ENCODE data around the gene TP73. TPM values are rescaled to one million over a fixed set of nuclear protein-coding genes. Genes with fewer than 3 reads are reported as not detected.
"Not testable (repeated sequence)": the region's sequence is repeated elsewhere in the genome, so short reads cannot be mapped to it uniquely, and the experiment has no call there.

TP73 gene
- total and polyA plus RNA-seq, 11 donors: 0.01 to 0.53 (median 0.15) TPM; not detected in 6

GRCh38 chr1:3746389-3746829 lies 94.1 kb downstream of the TP73 start:
- Histone ChIP-seq H3K27ac (peak overlapping the region in 11 of 12 donors; percentile 62 to 90 (median 83)), H3K9me3 (no peaks in the 10 kb centered on the region), H3K4me3 (peak overlapping the region; percentile 59 to 99 (median 83)), H3K4me1 (peaks cover 0 to 35% (median 17%) of the 10 kb centered on the region in 12 donors), H3K36me3 (peaks cover 0 to 19% (median 16%) of the 10 kb centered on the region in 9 donors), H3K27me3 (no peaks in the 10 kb centered on the region)
- 13 to 32% (median 21%) methylated on average over 29 to 35 of the region's 35 CpGs for WGBS, 4 donors
- TF ChIP-seq POLR2A (IDR thresholded peaks at IDR 0.05) (no peak), CTCF (IDR thresholded peaks at IDR 0.05) (no peak)
- peak in 4 of 5 donors; percentile 34 to 70 (median 58) for DNase-seq
- ATAC-seq: peak in 3 of 4 donors; percentile 50 to 61 (median 56)
- intact Hi-C loops (cut with DNase I): no loop called here

- TF ChIP-seq POLR2A (IDR thresholded peaks at IDR 0.05) (peak in 1 of 2 donors; percentile 76), CTCF (IDR thresholded peaks at IDR 0.05) (no peak)
- Histone ChIP-seq H3K27ac (peak overlapping the region in 11 of 12 donors; percentile 62 to 90 (median 83)), H3K9me3 (no peaks in the 10 kb centered on the region), H3K4me3 (peak overlapping the region; percentile 59 to 99 (median 83)), H3K27me3 (peaks cover 0 to 2% (median 0%) of the 10 kb centered on the region in 9 donors), H3K36me3 (peaks cover 0 to 14% (median 10%) of the 10 kb centered on the region in 9 donors), H3K4me1 (peaks cover 0 to 35% (median 17%) of the 10 kb centered on the region in 12 donors)
- DNase-seq (peak; percentile 89 to 96 (median 93)), ATAC-seq (peak; percentile 94 to 98 (median 94))
- intact Hi-C loops (cut with DNase I): no loop called here
- 1 to 3% (median 1%) methylated on average over 14 to 73 of the region's 73 CpGs for WGBS, 4 donors
These were observed 94.7 kb downstream of the TP73 start for GRCh38 chr1:3746830-3747521.

GRCh38 chr1:3747522-3747848 lies 95.2 kb downstream of the TP73 start:
- H3K9me3 ChIP-seq: no peaks in the 10 kb centered on the region
- DNase-seq (no peak), ATAC-seq (no peak)
- H3K4me1 ChIP-seq: peaks cover 0 to 35% (median 17%) of the 10 kb centered on the region in 12 donors
- intact Hi-C loops (cut with DNase I): no loop called here
- WGBS, 4 donors: 40 to 47% (median 43%) methylated on average over 6 of the region's 6 CpGs
- peak overlapping the region; percentile 59 to 99 (median 83) for H3K4me3 ChIP-seq
- peak overlapping the region in 11 of 12 donors; percentile 62 to 90 (median 83) for H3K27ac ChIP-seq
- H3K27me3 ChIP-seq: peaks cover 0 to 7% (median 0%) of the 10 kb centered on the region in 9 donors
- TF ChIP-seq CTCF (IDR thresholded peaks at IDR 0.05): no peak
- no peak for TF ChIP-seq POLR2A (IDR thresholded peaks at IDR 0.05)
- peaks cover 0 to 9% (median 5%) of the 10 kb centered on the region in 9 donors for H3K36me3 ChIP-seq

- Histone ChIP-seq H3K27me3 (peaks cover 0 to 10% (median 0%) of the 10 kb centered on the region in 9 donors), H3K4me3 (peak overlapping the region in 9 of 12 donors; percentile 74 to 99 (median 85)), H3K36me3 (peaks cover 0 to 4% (median 1%) of the 10 kb centered on the region in 9 donors), H3K27ac (peak overlapping the region in 2 of 12 donors; percentile 87 to 88), H3K9me3 (no peaks in the 10 kb centered on the region), H3K4me1 (peaks cover 0 to 35% (median 17%) of the 10 kb centered on the region in 12 donors)
- ATAC-seq (no peak), DNase-seq (peak in 1 of 5 donors; percentile 32)
- intact Hi-C loops (cut with DNase I): no loop called here
- TF ChIP-seq CTCF (IDR thresholded peaks at IDR 0.05) (no peak), POLR2A (IDR thresholded peaks at IDR 0.05) (no peak)
- 81 to 87% (median 84%) methylated on average over 13 of the region's 13 CpGs for WGBS, 4 donors
These were observed 95.6 kb downstream of the TP73 start for GRCh38 chr1:3747903-3748302.

- Histone ChIP-seq H3K27me3 (peaks cover 0 to 10% (median 0%) of the 10 kb centered on the region in 9 donors), H3K4me1 (peaks cover 0 to 35% (median 17%) of the 10 kb centered on the region in 12 donors)
- H3K9me3 ChIP-seq; intact Hi-C loops (cut with DNase I); DNase-seq; ATAC-seq; H3K36me3 ChIP-seq; H3K4me3 ChIP-seq; H3K27ac ChIP-seq: not testable (repeated sequence)
- 83 to 86% (median 85%) methylated on average over 15 of the region's 15 CpGs for WGBS, 4 donors
These were observed 96.1 kb downstream of the TP73 start for GRCh38 chr1:3748316-3748900.

Data from heart left ventricle (tissue), 16 donors.